Osteocyte (in vitro differentiated cells): ENCODE data around the gene RDH13. TPM values are rescaled to one million over a fixed set of nuclear protein-coding genes. Genes with fewer than 3 reads are reported as not detected.
"Not testable (repeated sequence)": the region's sequence is repeated elsewhere in the genome, so short reads cannot be mapped to it uniquely, and the experiment has no call there.

ENCODE experiments used
- DNase-seq: peaks from one replicate; pipeline ENCODE4 v3.0.0; 2021; ENCODE audit warnings: mixed read lengths; ENCODE audit not compliant: unreplicated experiment; ENCODE audit errors: extremely low spot score
- H3K27ac Mint-ChIP-seq: one replicate; pipeline ENCODE4 v1.8.0; 2021; ENCODE audit warnings: mild to moderate bottlenecking, mixed read lengths; ENCODE audit not compliant: unreplicated experiment
- H3K27me3 Mint-ChIP-seq: one replicate; pipeline ENCODE4 v1.8.0; 2021; ENCODE audit warnings: mixed read lengths; ENCODE audit not compliant: unreplicated experiment
- H3K36me3 Mint-ChIP-seq: one replicate; pipeline ENCODE4 v1.8.0; 2021; ENCODE audit warnings: mixed read lengths; ENCODE audit not compliant: unreplicated experiment
- H3K4me1 Mint-ChIP-seq: one replicate; pipeline ENCODE4 v1.8.0; 2021; ENCODE audit warnings: mixed read lengths; ENCODE audit not compliant: unreplicated experiment
- H3K4me3 Mint-ChIP-seq: one replicate; pipeline ENCODE4 v1.8.0; 2021; ENCODE audit warnings: mild to moderate bottlenecking, moderate library complexity, mixed read lengths; ENCODE audit not compliant: unreplicated experiment
- H3K9me3 Mint-ChIP-seq: one replicate; pipeline ENCODE4 v1.8.0; 2021; ENCODE audit warnings: mixed read lengths; ENCODE audit not compliant: unreplicated experiment
- CTCF ChIP-seq: fragments of 200-600 bp; sonication (generic); IDR thresholded peaks from 2 replicates; pipeline ENCODE4 v1.5.0; 2021; ENCODE audit warnings: antibody characterized with exemption, mild to moderate bottlenecking, moderate library complexity
- total RNA-seq: library from RNA; stranded (reverse); gene quantifications from 2 replicates; pipeline ENCODE4 v1.2.1, GENCODE V29; 2021

Gene RDH13
- total RNA-seq, 1 donor from 2014 or later = 15.1 TPM

GRCh38 chr19:55027472-55028337 lies 35.2 kb downstream of the RDH13 start:
- no peak for TF ChIP-seq CTCF
- H3K4me1 Mint-ChIP-seq = no peaks in the 10 kb centered on the region
- H3K27me3 Mint-ChIP-seq = no peaks in the 10 kb centered on the region
- peaks cover 14% of the 10 kb centered on the region for H3K9me3 Mint-ChIP-seq
- peaks cover 1% of the 10 kb centered on the region for H3K36me3 Mint-ChIP-seq
- no peak overlapping the region for H3K27ac Mint-ChIP-seq
- no peak for DNase-seq
- no peak overlapping the region for H3K4me3 Mint-ChIP-seq

- H3K4me1 Mint-ChIP-seq, H3K36me3 Mint-ChIP-seq, H3K27me3 Mint-ChIP-seq, H3K27ac Mint-ChIP-seq, H3K4me3 Mint-ChIP-seq, DNase-seq: not testable (repeated sequence)
- H3K9me3 Mint-ChIP-seq = peaks cover 20% of the 10 kb centered on the region
Observed at GRCh38 chr19:55027140-55027471, 35.8 kb downstream of the RDH13 start.

GRCh38 chr19:55024111-55024510 lies 38.8 kb downstream of the RDH13 start:
- TF ChIP-seq CTCF = no peak
- H3K9me3 Mint-ChIP-seq = peaks cover 20% of the 10 kb centered on the region
- no peak overlapping the region for H3K4me3 Mint-ChIP-seq
- no peaks in the 10 kb centered on the region for H3K4me1 Mint-ChIP-seq
- no peak overlapping the region for H3K27ac Mint-ChIP-seq
- H3K27me3 Mint-ChIP-seq = no peaks in the 10 kb centered on the region
- DNase-seq = no peak
- H3K36me3 Mint-ChIP-seq = peaks cover 1% of the 10 kb centered on the region

- H3K4me1 Mint-ChIP-seq = not testable (repeated sequence)
Observed at GRCh38 chr19:55020351-55020750, 42.6 kb downstream of the RDH13 start.

GRCh38 chr19:55018633-55019032 lies 44.3 kb downstream of the RDH13 start:
- Mint-ChIP-seq H3K36me3 (no peaks in the 10 kb centered on the region), H3K4me1 (no peaks in the 10 kb centered on the region)

More at GRCh38 chr19:55020351-55020750, 42.6 kb downstream of the RDH13 start:
- H3K27me3 Mint-ChIP-seq, DNase-seq, H3K36me3 Mint-ChIP-seq, H3K27ac Mint-ChIP-seq, H3K4me3 Mint-ChIP-seq: not testable (repeated sequence)
- peaks cover 15% of the 10 kb centered on the region for H3K9me3 Mint-ChIP-seq

More at GRCh38 chr19:55018633-55019032, 44.3 kb downstream of the RDH13 start:
- no peak for TF ChIP-seq CTCF
- DNase-seq = no peak
- Mint-ChIP-seq H3K4me3 (no peak overlapping the region), H3K9me3 (peaks cover 13% of the 10 kb centered on the region), H3K27ac (no peak overlapping the region), H3K27me3 (no peaks in the 10 kb centered on the region)
